GM18520 (cell line): ENCODE measurements around the gene SIK3.

ENCODE experiments used
- ATAC-seq: cut with Tn5 transposase; IDR thresholded peaks from one replicate; pipeline ENCODE4 v1.9.1; 2021; ENCODE audit not compliant: unreplicated experiment

Gene SIK3

DNA sequence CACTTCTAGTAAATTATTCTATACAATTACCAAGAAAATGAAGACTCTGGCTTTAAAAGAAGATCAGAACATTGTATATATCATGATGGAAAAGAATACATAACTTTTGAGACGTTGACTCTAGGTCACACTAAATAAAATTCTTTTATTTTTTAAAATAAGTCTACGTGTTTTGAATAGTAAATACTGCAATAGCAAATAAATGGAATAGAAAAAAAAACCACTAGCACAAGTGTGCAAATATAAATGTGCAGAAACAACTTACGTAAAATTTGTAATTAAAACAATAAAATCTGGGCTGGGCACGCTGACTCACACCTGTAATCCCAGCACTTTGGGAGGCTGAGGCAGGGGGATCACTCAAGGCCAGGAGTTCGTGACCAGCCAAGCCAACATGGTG lies 17.9 kb downstream of the SIK3 start:
- no peak for ATAC-seq

GRCh38 chr11:117076941-117077691 lies 21.1 kb downstream of the SIK3 start:
- no peak for ATAC-seq

- no peak for ATAC-seq
Measured at GRCh38 chr11:117075186-117075585, 23.0 kb downstream of the SIK3 start.

DNA sequence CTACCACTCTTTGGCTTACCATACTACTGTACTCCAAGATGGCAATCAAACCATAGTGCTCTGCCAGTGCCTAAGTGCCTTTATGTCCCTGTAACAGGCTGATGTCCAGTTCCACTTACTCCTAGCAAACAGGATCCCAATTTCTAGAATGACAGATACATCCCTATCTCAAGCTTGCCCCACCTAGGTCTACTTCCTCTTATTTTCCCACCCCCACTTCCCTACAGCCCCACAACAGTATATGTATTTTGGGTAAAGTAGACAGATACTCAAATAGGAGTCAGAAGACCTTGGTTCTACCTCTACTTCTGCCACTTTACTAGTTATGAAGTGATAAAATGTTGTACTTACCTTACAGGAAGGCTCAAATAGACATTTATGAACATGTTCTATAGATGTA lies 24.1 kb downstream of the SIK3 start:
- no peak for ATAC-seq

DNA sequence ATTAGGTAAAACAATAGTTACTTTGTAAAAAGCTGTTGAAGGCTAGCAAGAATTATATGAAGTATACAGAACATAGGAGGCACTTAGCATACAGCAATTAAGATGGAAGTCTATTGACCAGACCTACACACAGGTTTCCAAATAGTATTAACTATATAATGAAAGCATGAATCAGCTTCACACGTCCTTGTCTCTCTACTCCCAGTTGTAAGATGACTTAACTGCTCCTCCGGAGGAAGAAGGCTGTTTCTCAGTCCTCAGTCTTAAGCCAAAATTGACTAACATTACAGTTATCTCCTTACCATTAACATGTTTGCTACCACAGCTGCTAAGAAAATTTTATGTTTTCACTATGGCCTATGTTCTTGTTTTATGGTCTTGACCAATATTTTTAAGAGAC lies 24.7 kb downstream of the SIK3 start:
- no peak for ATAC-seq

DNA sequence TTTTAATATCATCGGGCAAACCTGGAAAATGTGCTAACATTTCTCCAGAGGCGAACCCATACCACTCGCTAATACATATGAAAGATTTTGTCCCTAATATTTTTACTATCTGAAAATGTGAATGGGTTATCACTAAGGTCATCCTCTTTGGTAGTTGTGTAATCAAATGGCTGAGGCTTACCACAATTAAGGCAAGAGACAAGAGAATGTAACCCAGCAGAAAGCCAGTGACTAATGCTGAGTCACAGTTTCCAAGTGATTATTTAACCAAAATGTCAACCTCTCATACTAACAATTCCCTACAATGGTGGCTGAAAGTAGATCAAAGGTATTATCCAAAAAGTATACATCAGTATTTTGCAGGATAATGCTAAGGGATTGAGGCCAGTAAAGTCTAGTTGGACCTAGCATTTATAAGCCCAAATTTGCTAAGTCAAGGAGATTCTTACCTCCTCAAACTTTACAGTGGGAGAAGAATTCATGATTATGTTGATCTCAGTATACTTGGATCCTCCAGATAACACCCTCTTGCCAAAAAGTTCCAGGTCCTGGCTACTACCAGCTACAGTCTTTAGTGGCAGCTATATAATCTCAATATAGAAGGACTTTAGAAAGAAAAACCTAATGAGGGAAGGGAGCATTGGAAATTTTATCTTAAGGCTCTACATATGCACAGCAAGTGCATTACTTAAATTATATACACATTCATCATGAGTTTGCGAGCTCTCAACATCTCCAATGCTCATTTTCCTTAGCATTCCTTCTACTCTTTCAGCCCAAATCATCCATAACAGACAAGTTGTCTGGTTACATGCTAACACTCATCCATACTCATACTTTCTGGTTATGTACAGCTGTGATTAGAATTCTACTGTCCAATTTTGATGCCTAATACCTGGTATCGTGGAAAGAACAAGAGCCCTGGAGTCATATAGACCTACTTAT lies 25.4 kb downstream of the SIK3 start:
- no peak for ATAC-seq

DNA sequence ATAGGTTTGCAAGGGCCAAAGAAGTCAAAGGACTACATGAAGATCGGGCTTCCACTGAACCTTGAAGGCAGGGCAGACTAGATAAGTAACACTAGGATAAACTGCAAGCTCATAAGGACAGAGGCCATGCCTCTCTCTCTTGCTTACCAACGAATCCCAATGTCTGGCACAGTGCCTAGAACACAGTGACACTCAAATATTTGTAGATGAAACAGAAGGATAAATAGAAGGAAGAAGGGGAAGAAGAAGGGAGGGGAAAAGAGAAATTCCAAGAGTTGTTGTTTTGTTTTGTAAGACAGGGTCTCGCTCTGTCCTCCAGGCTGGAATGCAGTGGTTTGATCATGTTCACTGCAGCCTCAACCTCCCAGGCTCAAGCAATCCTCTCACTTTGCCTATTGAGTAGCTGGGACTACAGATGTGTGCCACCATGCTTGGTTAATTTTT lies 26.9 kb downstream of the SIK3 start:
- no peak for ATAC-seq

DNA sequence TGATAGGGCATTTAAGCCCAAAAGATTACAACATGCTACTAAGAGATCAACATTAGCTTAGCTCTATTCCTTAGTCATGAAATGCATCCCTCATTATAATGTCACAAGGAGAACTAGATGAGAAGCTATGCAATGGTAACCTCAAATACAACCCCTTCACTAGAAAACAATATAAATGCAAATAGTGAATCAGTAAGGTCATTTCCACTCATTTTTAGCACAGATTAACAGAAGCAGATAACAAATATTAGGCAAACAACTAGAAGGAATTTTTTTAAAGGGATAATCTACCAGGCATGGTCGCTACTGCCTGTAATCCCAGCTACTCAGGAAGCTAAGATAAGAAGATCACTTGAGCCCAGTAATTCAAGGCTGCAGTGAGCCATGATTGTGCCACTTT lies 28.2 kb downstream of the SIK3 start:
- ATAC-seq = no peak

- ATAC-seq = no peak
Measured at GRCh38 chr11:117068303-117068860, 29.8 kb downstream of the SIK3 start.

- ATAC-seq = no peak
Measured at GRCh38 chr11:117066959-117067358, 31.3 kb downstream of the SIK3 start.

DNA sequence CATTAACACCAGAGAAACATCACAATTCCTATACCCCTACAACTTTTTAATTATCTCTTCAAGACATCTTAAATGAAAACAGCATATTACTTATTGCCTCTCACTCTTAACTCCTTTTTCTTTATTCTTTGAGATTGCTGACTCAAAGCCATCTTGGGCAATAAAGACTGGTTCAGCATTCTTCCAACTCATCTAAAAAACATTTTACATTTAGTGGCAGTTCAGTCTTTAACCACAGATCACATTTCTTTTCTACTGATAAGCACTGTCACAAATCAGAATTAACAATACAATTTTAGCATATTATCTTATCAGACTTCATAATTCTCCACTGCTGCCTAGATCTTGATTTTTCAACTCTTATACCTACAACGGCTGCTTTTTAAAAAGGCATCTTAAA lies 34.0 kb downstream of the SIK3 start:
- ATAC-seq = no peak

DNA sequence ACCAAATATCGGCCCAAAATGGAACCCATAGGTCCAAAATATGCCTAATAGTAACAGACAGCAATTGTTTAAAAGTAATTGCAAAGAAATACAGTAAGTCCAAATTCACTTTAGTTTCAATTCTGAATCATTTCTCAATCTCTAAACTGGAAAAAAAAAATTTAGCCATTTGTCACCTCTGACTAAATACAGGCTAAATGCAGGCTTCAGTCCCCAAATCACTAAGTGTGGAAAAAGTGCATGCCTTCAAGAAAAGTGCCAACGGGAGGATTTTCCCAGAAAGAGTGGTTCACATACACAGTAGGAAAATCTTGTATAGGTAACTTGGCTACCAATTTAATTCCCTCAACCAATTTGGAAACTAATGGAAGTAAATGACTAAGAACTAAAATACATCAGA lies 35.7 kb downstream of the SIK3 start:
- no peak for ATAC-seq

DNA sequence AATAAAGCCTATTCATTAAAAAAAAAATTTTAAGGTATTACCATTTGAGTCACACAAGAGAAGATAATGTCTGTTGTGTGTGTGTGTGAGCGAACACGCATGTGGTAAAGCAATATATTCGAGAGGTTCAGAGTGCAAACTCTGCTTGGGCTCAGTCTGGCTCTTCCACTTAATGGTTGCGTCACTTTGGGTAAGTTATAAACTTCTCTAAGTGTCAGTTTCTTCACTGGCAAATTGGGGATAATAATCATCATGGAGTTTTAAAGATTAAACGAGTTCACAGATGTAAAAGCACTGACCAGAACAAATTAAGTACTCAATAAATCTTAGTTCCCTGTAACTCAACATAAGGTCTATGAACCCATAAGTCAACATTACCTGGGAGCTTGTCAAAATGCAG lies 37.0 kb downstream of the SIK3 start:
- no peak for ATAC-seq

GRCh38 chr11:117059611-117060148 lies 38.5 kb downstream of the SIK3 start:
- no peak for ATAC-seq

- ATAC-seq = no peak
Measured at GRCh38 chr11:117058761-117059261, 39.4 kb downstream of the SIK3 start.

GRCh38 chr11:117057727-117058126 lies 40.5 kb downstream of the SIK3 start:
- ATAC-seq = no peak

DNA sequence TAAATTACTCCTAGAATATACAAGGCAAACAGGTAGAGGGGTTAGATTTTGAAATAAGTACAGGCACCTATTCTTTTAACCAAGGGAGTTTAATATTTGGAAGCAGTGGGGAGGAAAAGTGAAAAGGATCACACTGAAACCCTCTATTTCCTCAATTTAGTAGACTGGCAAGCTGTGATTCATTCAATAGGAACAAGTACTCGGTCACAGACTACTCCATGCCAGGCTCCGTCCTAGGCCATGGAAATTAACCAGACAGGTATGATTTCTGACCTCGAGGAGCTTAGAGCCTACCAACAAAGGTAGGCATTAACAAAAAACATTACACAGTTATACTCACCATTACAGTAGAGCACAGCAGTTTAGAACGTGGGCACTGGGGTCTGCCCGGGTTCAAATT lies 40.9 kb downstream of the SIK3 start:
- no peak for ATAC-seq

DNA sequence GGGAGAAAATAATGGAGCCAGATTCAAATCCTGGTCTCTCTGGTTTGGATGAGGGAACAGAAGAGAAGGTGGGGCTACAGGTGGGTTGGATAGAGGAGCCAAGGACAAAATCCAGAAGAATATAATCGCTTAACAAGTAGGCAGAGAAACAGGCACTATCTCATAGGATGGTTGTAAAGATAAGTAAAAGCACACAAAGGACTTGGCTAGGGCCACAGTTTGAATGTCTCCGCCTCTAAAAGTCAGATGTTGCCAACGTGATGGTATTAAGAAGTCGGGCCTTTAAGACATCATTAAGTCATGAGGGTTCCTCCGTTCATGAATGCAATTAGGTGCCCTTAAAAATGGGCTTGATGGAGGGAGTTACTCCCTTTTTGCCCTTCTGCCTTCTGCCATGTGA lies 42.8 kb downstream of the SIK3 start:
- no peak for ATAC-seq

DNA sequence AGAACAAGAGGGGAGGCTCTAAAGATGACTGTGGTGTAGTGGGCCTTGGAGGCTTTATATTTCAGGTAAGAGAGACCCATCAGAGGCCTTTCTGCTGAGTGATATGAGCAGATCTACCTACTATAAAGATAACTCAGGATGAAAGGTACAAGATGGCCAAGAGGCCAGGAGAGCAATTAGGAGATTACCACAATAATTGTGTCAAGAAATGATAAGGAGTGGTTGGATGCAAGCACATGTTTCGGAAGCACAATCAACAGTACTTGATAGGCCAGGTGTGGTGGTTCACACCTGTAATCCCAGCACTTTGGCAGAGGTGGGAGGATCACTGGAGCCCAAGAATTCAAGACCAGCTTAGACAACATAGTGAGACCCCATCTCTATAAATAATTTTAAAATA lies 43.8 kb downstream of the SIK3 start:
- ATAC-seq = no peak

- no peak for ATAC-seq
Measured at GRCh38 chr11:117052196-117053149, 45.8 kb downstream of the SIK3 start.
